Activated CD8-positive, alpha-beta T cell treated with anti-CD3 and anti-CD28 coated beads for 36 hours (primary cell): ENCODE data around the gene HJURP. TPM values are rescaled to one million over a fixed set of nuclear protein-coding genes. Genes with fewer than 3 reads are reported as not detected.
A peak's percentile ranks its signal among the peaks of the same experiment; 100 is the strongest.

Source experiments
- ATAC-seq: fragments of 200-7000 bp; cut with Tn5 transposase; one replicate; pipeline ENCODE4 v1.10.0; 2021; ENCODE audit warnings: mild to moderate bottlenecking, moderate library complexity
- CTCF ChIA-PET: fragments of 350-600 bp; sonication (Branson Sonifier 250); formaldehyde crosslinking; loops from one replicate; lab custom pipeline; 2021; ENCODE audit warnings: antibody characterized with exemption; lab: Charles Lee
- POLR2A ChIA-PET: fragments of 350-600 bp; sonication (Branson Sonifier 250); formaldehyde crosslinking; loops from one replicate; lab custom pipeline; 2021; ENCODE audit warnings: antibody characterized with exemption; lab: Charles Lee
- DNase-seq: peaks from one replicate; pipeline ENCODE4 v3.0.0-alpha.2; 2020
- H3K27ac Mint-ChIP-seq: one replicate; pipeline ENCODE4 v1.8.0; 2021; ENCODE audit warnings: mild to moderate bottlenecking, mixed read lengths
- H3K27me3 Mint-ChIP-seq: one replicate; pipeline ENCODE4 v1.8.0; 2021; ENCODE audit warnings: mixed read lengths
- H3K36me3 Mint-ChIP-seq: one replicate; pipeline ENCODE4 v1.8.0; 2021; ENCODE audit warnings: low read depth, mixed read lengths
- H3K4me1 Mint-ChIP-seq: one replicate; pipeline ENCODE4 v1.8.0; 2021; ENCODE audit warnings: low read depth, mixed read lengths
- H3K4me3 Mint-ChIP-seq: one replicate; pipeline ENCODE4 v1.8.0; 2021; ENCODE audit warnings: mild to moderate bottlenecking, moderate library complexity, mixed read lengths
- H3K9me3 Mint-ChIP-seq: one replicate; pipeline ENCODE4 v1.8.0; 2021; ENCODE audit warnings: mixed read lengths
- CTCF ChIP-seq: fragments of 200-600 bp; IDR thresholded peaks from one replicate; pipeline ENCODE4 v1.8.0; 2022; ENCODE audit warnings: antibody characterized with exemption, mild to moderate bottlenecking
- intact Hi-C: fragments of 100-400 bp; cut with micrococcal nuclease; formaldehyde crosslinking; loops from one replicate; pipeline ENCODE4 v1.10.0; 2022
- total RNA-seq, 2 experiments: library from RNA; stranded (reverse); gene quantifications; one replicate each; pipeline ENCODE4 v1.2.3, GENCODE V29; 2021

HJURP gene
- total RNA-seq, 2 experiments from 2014 or later, result 79.8 to 83.6 TPM

- TF ChIP-seq CTCF, result no peak
- Mint-ChIP-seq H3K36me3 (peaks cover 31% of the 10 kb centered on the region), H3K4me3 (no peak overlapping the region), H3K9me3 (no peaks in the 10 kb centered on the region), H3K27me3 (no peaks in the 10 kb centered on the region), H3K4me1 (no peaks in the 10 kb centered on the region), H3K27ac (no peak overlapping the region)
- ChIA-PET CTCF (interaction anchor here (2.1 kb wide), 1 partner anchor 24 kb away, joined by 6 read pairs; no protein-coding TSS in a partner anchor), POLR2A (interaction anchor here (1.3 to 1.7 kb wide), 2 partner anchors 9 to 11 kb away, joined by 4 to 5 read pairs; no protein-coding TSS in a partner anchor)
- ATAC-seq, result peak; percentile 37
- intact Hi-C loops, result no loop called here
- DNase-seq, result no peak
Observed at GRCh38 chr2:233832869-233833311, 21.4 kb downstream of the HJURP start.

- intact Hi-C loops, result no loop called here
- H3K9me3 Mint-ChIP-seq, result no peaks in the 10 kb centered on the region
- H3K36me3 Mint-ChIP-seq, result peaks cover 26% of the 10 kb centered on the region
- no peaks in the 10 kb centered on the region for H3K27me3 Mint-ChIP-seq
- ChIA-PET CTCF (interaction anchor here (2.1 kb wide), 1 partner anchor 25 kb away, joined by 6 read pairs; no protein-coding TSS in a partner anchor), POLR2A (interaction anchor here (1.3 to 1.7 kb wide), 2 partner anchors 10 to 12 kb away, joined by 4 to 5 read pairs; no protein-coding TSS in a partner anchor)
- ATAC-seq (no peak), DNase-seq (no peak)
- no peak for TF ChIP-seq CTCF
- no peak overlapping the region for H3K4me3 Mint-ChIP-seq
- no peak overlapping the region for H3K27ac Mint-ChIP-seq
- no peaks in the 10 kb centered on the region for H3K4me1 Mint-ChIP-seq
Observed at GRCh38 chr2:233832414-233832813, 21.9 kb downstream of the HJURP start.

- no peaks in the 10 kb centered on the region for H3K9me3 Mint-ChIP-seq
- ChIA-PET POLR2A (interaction anchor here (1.3 to 1.7 kb wide), 2 partner anchors 10 to 12 kb away, joined by 4 to 5 read pairs; no protein-coding TSS in a partner anchor), CTCF (interaction anchor here (2.1 kb wide), 1 partner anchor 25 kb away, joined by 6 read pairs; no protein-coding TSS in a partner anchor)
- H3K27me3 Mint-ChIP-seq, result no peaks in the 10 kb centered on the region
- no peak for TF ChIP-seq CTCF
- H3K4me1 Mint-ChIP-seq, result no peaks in the 10 kb centered on the region
- no peak overlapping the region for H3K27ac Mint-ChIP-seq
- H3K36me3 Mint-ChIP-seq, result peaks cover 21% of the 10 kb centered on the region
- DNase-seq, result no peak
- no peak for ATAC-seq
- H3K4me3 Mint-ChIP-seq, result no peak overlapping the region
- intact Hi-C loops, result no loop called here
Observed at GRCh38 chr2:233831861-233832260, 22.5 kb downstream of the HJURP start.

GRCh38 chr2:233831011-233831721 lies 23.2 kb downstream of the HJURP start:
- Mint-ChIP-seq H3K4me1 (no peaks in the 10 kb centered on the region), H3K9me3 (no peaks in the 10 kb centered on the region), H3K27ac (no peak overlapping the region), H3K36me3 (peaks cover 15% of the 10 kb centered on the region), H3K4me3 (no peak overlapping the region), H3K27me3 (peaks cover 2% of the 10 kb centered on the region)
- no peak for DNase-seq
- ChIA-PET POLR2A (no interaction called here), CTCF (no interaction called here)
- intact Hi-C loops, result no loop called here
- ATAC-seq, result no peak
- TF ChIP-seq CTCF, result no peak
